IMR-90 (cell line): ENCODE results near the gene BCAT1.

Source experiments
- FOS ChIP-seq: fragments of 150-350 bp; IDR thresholded peaks from 2 replicates; pipeline ENCODE4 v1.6.1; 2016; ENCODE audit warnings: low read depth, low read length
- MXI1 ChIP-seq: IDR thresholded peaks from 2 replicates; pipeline ENCODE4 v1.6.1; 2012; ENCODE audit warnings: low read depth, mild to moderate bottlenecking, low read length, moderate library complexity, borderline replicate concordance
- RAD21 ChIP-seq: IDR thresholded peaks from 2 replicates; pipeline ENCODE4 v1.6.1; 2012; ENCODE audit warnings: low read length, improper control_type of control experiment

DNA sequence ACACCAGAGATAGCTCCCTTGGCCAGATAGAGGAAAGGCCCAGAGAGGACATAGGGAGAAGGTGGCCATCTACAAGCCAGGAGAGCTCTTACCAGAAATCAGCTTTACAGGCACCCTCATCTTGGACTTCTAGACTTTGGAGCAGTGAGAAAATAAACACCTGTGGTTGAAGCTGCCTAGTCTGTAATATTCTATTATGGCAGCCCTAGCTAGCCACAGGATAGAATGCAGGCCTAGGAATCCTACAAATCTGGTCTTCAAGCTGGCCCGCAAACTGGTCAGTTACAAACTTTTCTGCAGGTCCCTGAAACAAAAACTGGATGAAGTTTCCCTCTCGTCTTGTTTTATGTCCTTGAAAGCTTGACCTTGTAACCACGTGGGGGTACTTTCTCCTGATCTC is 92.4 kb downstream of the BCAT1 start:
- TF ChIP-seq FOS = no peak
- no peak for TF ChIP-seq MXI1
- no peak for TF ChIP-seq RAD21
